NB4 (cell line): ENCODE data around the gene PLCB4.

Experiments
- CTCF ChIP-seq: IDR thresholded peaks from one replicate; pipeline ENCODE4 v1.5.1; 2012; ENCODE audit warnings: low read depth, low read length
- MAX ChIP-seq: IDR thresholded peaks from 2 replicates; pipeline ENCODE4 v1.6.1; 2011; ENCODE audit warnings: low read depth, low read length
- MYC ChIP-seq: IDR thresholded peaks from 2 replicates; pipeline ENCODE4 v1.6.1; 2011; ENCODE audit warnings: low read depth, low read length
- POLR2A ChIP-seq: IDR thresholded peaks from 2 replicates; pipeline ENCODE4 v1.6.1; 2011; ENCODE audit warnings: mild to moderate bottlenecking; ENCODE audit not compliant: insufficient read length; ENCODE audit errors: extremely low read depth

DNA sequence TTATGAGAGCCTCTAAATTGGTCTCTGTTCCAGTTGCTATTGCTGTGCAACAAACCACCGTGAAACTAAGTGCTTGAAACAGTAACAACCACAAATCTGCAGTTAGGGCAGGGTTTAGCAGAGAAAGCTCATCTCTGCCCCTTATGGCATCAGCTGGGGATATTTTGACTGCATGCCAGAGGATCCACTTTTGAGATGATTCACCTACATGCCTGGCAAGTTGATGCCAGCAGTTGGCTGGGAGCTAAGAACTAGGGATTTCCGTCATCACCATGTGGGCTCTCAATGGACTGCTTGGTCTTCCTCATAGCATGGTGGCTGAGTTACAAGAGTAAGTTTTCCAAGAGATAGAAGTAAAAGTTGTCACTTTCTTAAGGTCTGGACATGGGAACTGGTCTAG lies 35.1 kb downstream of the PLCB4 start:
- TF ChIP-seq CTCF: no peak
- TF ChIP-seq MAX: no peak
- no peak for TF ChIP-seq POLR2A
- TF ChIP-seq MYC: no peak
